Measurements from ENCODE around the gene ARHGAP26.

The ARHGAP26 gene

DNA sequence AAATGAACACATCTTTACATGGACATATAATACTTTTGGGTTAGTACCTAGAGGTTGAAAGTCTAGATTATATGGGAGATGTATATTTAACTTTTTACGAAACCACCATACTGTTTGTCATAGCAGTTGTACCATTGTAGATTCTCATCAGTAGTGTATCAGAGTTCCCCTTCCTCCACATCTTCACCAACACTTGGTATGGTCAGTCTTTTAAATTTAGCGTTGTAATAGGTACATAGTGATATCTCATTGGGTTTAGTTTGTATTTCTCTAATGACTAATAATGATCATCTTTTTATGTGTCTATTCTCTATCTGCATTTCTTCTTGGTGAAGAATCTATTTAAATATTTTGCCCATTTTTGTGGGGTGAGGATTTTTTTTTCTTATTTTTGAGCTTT is 495.8 kb downstream of the ARHGAP26 start:
- FAIRE-seq (no peak), DNase-seq (ENCODE audit: insufficient read length, low spot score) (no peak)

DNA sequence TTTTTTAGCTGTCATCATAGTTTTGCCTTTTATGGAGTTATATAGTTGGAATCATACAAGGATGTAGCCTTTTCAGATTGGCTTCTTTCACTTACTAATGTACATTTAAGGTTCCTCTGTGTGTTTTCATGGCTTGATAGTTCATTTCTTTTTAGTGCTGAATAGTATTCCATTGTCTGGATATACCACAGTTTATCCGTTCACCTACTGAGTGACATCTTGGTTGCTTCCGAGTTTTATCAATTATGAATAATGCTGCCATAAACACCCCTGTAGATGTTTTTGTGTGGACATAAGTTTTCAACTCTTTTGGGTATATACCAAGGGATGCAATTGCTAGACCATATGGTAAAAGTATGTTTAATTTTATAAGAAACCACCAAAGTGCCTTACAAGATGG is 497.0 kb downstream of the ARHGAP26 start:
- DNase-seq (ENCODE audit: insufficient read length, low spot score), result no peak
- FAIRE-seq, result no peak

DNA sequence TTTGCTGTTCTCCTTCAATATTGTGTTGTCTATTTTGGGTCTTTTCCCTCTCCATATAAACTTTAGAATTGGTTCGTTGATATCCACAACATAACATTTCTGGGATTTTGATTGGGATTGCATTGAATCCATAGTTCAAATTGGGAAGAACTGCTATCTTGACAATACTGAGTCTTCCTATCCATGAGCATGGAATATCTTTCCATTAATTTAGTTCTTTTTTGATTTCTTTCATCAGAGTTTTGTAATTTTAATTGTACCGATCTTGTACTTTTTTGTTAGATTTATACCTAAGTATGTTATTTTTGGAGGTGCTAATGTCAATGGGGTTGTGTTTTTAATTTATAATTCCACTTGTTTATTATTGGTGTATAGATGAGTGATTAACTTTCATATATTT is 498.2 kb downstream of the ARHGAP26 start:
- no peak for FAIRE-seq
- DNase-seq (ENCODE audit: insufficient read length, low spot score), result no peak

DNA sequence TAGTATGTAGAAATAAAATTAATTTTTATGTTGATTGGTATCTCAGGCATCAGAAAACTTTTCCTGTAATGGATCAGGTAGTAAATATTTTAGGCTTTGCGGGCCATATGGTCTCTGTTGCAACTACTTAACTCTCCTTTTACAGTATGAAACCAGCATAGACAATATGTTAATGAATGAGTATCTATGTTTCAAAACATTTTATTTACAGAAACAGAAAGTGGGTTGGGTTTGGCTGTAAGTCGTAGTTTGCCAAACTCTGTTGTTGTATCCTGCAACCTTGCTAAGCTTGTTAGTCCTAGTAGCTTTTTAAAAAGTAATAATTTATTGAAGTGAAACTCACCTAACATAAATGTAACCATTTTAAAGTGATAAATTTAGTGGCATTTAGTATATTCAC is 501.3 kb downstream of the ARHGAP26 start:
- DNase-seq (ENCODE audit: insufficient read length, low spot score), result no peak
- FAIRE-seq, result no peak

DNA sequence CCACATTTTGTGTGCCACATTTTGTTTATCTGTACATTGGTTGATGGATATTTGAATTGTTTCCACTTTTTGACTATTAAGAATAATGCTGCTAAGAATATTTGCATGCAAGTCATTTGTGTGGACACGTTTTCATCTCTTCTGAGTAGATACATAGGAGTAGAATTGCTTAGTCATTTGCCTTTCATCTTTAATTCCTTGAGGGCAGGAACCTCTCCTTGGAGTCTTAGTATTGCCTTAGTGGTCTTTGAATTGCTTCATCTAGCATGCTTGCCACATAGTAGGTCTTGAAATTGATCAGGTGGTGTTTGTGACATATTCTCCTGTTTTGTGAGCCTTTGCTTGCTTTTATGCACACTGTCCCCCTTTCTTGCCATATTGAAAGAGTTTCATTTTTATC is 504.8 kb downstream of the ARHGAP26 start:
- no peak for FAIRE-seq
- no peak for DNase-seq (ENCODE audit: insufficient read length, low spot score)

DNA sequence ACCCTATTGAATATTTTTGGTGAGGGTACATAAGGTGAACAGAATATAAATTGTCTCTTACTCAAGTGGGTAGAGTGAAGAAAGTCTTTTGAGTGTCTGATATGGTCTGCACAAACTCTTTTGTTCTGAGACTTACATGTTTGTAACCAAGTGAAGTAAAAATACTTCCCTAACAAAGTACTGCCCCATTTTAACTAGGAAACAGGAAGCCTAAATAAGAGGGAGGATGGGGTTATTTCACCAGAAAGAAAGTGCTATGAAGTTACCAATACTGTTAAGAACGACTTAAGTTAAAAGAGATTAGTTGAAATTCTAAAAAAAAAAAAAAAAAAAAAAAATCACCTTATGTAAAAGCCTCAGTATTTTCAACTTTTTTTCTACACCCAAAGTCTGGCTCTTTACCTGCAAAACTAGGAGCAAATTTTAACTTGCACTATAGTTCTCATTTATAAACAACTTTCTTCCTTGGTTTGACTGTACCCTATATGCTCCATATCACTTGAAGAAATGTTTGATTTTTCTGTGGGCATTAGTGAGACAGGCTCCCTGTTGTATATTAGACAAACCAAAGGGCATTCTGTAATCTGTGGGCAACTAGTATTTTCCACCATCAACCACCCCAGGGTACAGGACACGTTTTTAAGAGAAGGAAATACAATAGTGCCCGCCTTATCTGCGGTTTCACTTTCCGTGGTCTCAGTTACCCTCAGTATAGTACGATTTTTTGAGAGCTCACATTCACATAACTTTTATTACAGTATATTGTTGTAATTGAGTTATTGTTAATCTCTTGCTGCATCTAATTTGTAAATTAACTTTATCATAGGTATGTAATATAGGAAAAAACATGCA is 505.6 kb downstream of the ARHGAP26 start:
- DNase-seq (ENCODE audit: insufficient read length, low spot score) (no peak), FAIRE-seq (no peak)

DNA sequence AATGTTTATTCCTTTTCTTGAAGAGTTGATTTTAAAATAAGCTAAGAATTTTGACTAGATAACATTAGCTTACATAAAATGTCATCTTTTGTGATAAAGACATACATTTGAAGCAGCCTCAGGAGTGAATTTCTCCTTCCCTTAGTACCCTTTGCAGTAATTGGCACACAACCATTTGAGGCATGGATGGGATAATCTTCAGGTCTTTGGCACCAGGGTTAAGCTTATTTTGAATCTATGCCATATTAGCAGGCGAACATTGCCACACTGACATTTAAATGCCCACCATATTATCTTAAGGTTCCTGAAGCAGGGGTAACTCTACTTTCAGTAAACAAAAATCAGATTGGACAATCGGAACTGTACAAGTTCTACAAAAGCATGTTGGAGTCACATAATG is 507.4 kb downstream of the ARHGAP26 start:
- no peak for DNase-seq (ENCODE audit: insufficient read length, low spot score)
- no peak for FAIRE-seq

Data from HTR-8/SVneo (cell line).